ENCODE measurements around the gene RASA3. TPM values are rescaled to one million over a fixed set of nuclear protein-coding genes. Genes with fewer than 3 reads are reported as not detected.
A peak's percentile ranks its signal among the peaks of the same experiment; 100 is the strongest.
"Not testable (repeated sequence)": the region's sequence is repeated elsewhere in the genome, so short reads cannot be mapped to it uniquely, and the experiment has no call there.

The RASA3 gene
- polyA plus RNA-seq, 3 donors, result 9.0 to 32.6 (median 16.6) TPM

DNA sequence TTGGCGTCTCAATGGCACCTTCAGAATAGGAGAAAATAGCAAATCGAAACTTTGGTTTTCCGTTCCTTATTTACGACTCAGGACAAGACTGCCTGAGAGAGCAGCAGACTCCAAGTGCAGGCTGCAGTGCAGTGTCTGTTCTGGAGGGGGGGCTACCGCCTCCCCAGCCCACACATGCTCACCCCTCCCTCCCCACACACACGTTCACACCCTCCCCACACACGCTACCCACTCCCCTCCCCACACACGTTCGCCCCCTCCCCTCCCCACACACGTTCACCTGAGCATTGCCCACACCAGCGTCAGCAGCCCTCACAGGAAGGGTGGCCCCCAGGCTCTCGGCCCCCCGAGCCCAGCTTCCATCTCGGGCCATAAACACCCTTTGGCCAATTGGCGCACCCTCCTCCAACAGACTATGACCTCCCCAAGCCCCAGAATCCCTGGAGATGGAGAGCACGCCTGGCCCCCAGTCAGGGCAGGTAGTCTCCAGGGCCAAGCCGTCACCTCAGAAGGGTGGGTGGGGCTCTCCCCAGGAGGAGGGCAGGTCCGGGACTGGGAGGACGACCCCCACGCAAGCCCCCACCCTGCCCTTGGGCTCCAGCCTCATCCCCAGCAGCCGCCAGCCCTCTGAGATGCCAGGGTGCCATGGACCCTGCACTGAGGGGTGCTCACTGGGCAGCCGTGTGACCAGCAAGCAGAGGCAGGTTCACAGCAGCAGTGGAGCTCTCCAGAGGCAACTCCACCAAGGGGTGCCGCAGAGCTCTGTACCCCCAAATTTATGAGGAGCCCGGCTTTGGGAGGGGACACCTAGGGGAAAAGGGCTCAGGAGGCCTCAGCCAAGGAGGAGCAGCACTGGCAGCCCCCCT, 27.5 kb downstream of the RASA3 start:
- H3K36me3 ChIP-seq (replicated peaks in 1 of 2; ENCODE audit: control insufficient read depth in 1 of 2, insufficient read depth in 2 of 2, low read length in 2 of 2), result peaks cover 14 to 24% of the 10 kb centered on the region in 2 donors
- no peak for DNase-seq
- no peaks in the 10 kb centered on the region for H3K27me3 ChIP-seq (ENCODE audit: control insufficient read depth in 2 of 2, insufficient read depth in 2 of 2, low read length in 2 of 2)
- H2AFZ ChIP-seq (ENCODE audit: insufficient read depth, low read depth, low read length, poor library complexity, severe bottlenecking), result no peak overlapping the region
- WGBS (ENCODE audit: insufficient coverage), result 90% methylated on average over 20 of the region's 24 CpGs
- Mint-ChIP-seq H3K27me3 (ENCODE audit: low read depth in 3 of 3) (peaks cover 0 to 3% (median 0%) of the 10 kb centered on the region in 3 donors), H3K36me3 (peaks cover 22 to 41% of the 10 kb centered on the region in 2 donors), H3K4me1 (peaks cover 20% of the 10 kb centered on the region), H3K27ac (peak overlapping the region in 4 of 7 donors; percentile 19 to 60 (median 48)), H3K9me3 (peaks cover 0 to 4% (median 0%) of the 10 kb centered on the region in 7 donors), H3K4me3 (no peak overlapping the region)
- H4K20me1 ChIP-seq (ENCODE audit: insufficient read depth, low read length), result peaks cover 96% of the 10 kb centered on the region
- TF ChIP-seq, protein P1, sequence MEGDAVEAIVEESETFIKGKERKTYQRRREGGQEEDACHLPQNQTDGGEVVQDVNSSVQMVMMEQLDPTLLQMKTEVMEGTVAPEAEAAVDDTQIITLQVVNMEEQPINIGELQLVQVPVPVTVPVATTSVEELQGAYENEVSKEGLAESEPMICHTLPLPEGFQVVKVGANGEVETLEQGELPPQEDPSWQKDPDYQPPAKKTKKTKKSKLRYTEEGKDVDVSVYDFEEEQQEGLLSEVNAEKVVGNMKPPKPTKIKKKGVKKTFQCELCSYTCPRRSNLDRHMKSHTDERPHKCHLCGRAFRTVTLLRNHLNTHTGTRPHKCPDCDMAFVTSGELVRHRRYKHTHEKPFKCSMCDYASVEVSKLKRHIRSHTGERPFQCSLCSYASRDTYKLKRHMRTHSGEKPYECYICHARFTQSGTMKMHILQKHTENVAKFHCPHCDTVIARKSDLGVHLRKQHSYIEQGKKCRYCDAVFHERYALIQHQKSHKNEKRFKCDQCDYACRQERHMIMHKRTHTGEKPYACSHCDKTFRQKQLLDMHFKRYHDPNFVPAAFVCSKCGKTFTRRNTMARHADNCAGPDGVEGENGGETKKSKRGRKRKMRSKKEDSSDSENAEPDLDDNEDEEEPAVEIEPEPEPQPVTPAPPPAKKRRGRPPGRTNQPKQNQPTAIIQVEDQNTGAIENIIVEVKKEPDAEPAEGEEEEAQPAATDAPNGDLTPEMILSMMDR (IDR thresholded peaks at IDR 0.05), result no peak
- intact Hi-C loops (cut with micrococcal nuclease), result loop anchor here in 1 of 2 donors (5.0 kb wide), 2 partner anchors 68 to 153 kb away; no protein-coding TSS in a partner anchor
- no peak overlapping the region for H3K4me3 ChIP-seq (replicated peaks in 1 of 3; ENCODE audit: low read depth in 2 of 3, low read length in 3 of 3)
- no peak overlapping the region for H3K9ac ChIP-seq (ENCODE audit: insufficient read depth, low read length, poor library complexity, severe bottlenecking)
- no peak overlapping the region for H3K27ac ChIP-seq (ENCODE audit: low read depth in 1 of 2, low read length in 2 of 2)
- H3K4me2 ChIP-seq (replicated peaks; ENCODE audit: extremely low read depth, low read length, poor library complexity, severe bottlenecking), result no peak overlapping the region
- no peaks in the 10 kb centered on the region for H3K9me3 ChIP-seq (replicated peaks in 1 of 2; ENCODE audit: control insufficient read depth in 1 of 2, insufficient read depth in 1 of 2, low read length in 2 of 2)
- peaks cover 92% of the 10 kb centered on the region for H3K79me2 ChIP-seq (ENCODE audit: insufficient read depth, low read length)
- peaks cover 3 to 12% of the 10 kb centered on the region in 2 donors for H3K4me1 ChIP-seq (ENCODE audit: control insufficient read depth in 1 of 2, insufficient read depth in 2 of 2, low read length in 2 of 2)

DNA sequence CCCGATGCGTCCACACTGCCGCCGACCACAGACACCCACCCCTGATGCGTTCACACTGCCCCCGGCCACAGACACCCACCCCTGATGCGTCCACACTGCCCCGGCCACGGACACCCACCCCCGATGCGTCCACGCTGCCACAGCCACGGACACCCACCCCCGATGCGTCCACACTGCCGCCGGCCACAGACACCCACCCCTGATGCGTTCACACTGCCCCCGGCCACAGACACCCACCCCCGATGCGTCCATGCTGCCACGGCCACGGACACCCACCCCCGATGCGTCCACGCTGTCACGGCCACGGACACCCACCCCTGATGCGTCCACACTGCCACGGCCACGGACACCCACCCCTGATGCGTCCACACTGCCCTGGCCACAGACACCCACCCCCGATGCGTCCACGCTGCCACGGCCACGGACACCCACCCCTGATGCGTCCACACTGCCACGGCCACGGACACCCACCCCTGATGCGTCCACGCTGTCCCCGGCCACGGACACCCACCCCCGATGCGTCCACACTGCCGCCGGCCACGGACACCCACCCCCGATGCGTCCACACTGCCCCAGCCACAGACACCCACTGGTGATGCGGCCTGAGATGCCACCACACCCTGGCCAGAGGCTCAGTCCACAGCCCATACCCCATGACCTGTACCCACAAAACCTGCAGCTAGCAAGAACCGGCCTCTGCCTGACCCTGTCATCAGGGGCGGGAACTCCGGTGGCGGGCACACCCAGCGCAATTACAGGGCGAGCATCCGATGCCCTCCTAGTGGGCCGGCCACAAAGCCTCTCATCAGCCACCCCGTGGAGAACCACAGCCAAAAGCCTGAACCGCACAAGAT, 28.4 kb downstream of the RASA3 start:
- Mint-ChIP-seq H3K4me1 (peaks cover 13% of the 10 kb centered on the region), H3K27ac (peak overlapping the region in 6 of 7 donors; percentile 13 to 60 (median 39)), H3K36me3 (peaks cover 16 to 33% of the 10 kb centered on the region in 2 donors), H3K4me3 (no peak overlapping the region), H3K27me3 (ENCODE audit: low read depth in 3 of 3) (no peaks in the 10 kb centered on the region), H3K9me3 (peaks cover 0 to 4% (median 0%) of the 10 kb centered on the region in 7 donors)
- H2AFZ ChIP-seq (ENCODE audit: insufficient read depth, low read depth, low read length, poor library complexity, severe bottlenecking), result no peak overlapping the region
- no peak overlapping the region for H3K4me3 ChIP-seq (replicated peaks in 1 of 3; ENCODE audit: low read depth in 2 of 3, low read length in 3 of 3)
- H3K4me2 ChIP-seq (replicated peaks; ENCODE audit: extremely low read depth, low read length, poor library complexity, severe bottlenecking), result no peak overlapping the region
- no peak overlapping the region for H3K27ac ChIP-seq (ENCODE audit: low read depth in 1 of 2, low read length in 2 of 2)
- DNase-seq, result no peak
- no peaks in the 10 kb centered on the region for H3K9me3 ChIP-seq (replicated peaks in 1 of 2; ENCODE audit: control insufficient read depth in 1 of 2, insufficient read depth in 1 of 2, low read length in 2 of 2)
- peaks cover 86% of the 10 kb centered on the region for H3K79me2 ChIP-seq (ENCODE audit: insufficient read depth, low read length)
- peaks cover 14 to 22% of the 10 kb centered on the region in 2 donors for H3K36me3 ChIP-seq (replicated peaks in 1 of 2; ENCODE audit: control insufficient read depth in 1 of 2, insufficient read depth in 2 of 2, low read length in 2 of 2)
- H3K4me1 ChIP-seq (ENCODE audit: control insufficient read depth in 1 of 2, insufficient read depth in 2 of 2, low read length in 2 of 2), result peaks cover 0 to 8% of the 10 kb centered on the region in 2 donors
- 98% methylated on average over 25 of the region's 62 CpGs for WGBS (ENCODE audit: insufficient coverage)
- TF ChIP-seq, protein P1 (IDR thresholded peaks at IDR 0.05), result no peak
- peaks cover 92% of the 10 kb centered on the region for H4K20me1 ChIP-seq (ENCODE audit: insufficient read depth, low read length)
- intact Hi-C loops (cut with micrococcal nuclease), result loop anchor here in 1 of 2 donors (5.0 kb wide), 2 partner anchors 67 to 152 kb away; no protein-coding TSS in a partner anchor
- H3K9ac ChIP-seq (ENCODE audit: insufficient read depth, low read length, poor library complexity, severe bottlenecking), result no peak overlapping the region
- H3K27me3 ChIP-seq (ENCODE audit: control insufficient read depth in 2 of 2, insufficient read depth in 2 of 2, low read length in 2 of 2), result no peaks in the 10 kb centered on the region

DNA sequence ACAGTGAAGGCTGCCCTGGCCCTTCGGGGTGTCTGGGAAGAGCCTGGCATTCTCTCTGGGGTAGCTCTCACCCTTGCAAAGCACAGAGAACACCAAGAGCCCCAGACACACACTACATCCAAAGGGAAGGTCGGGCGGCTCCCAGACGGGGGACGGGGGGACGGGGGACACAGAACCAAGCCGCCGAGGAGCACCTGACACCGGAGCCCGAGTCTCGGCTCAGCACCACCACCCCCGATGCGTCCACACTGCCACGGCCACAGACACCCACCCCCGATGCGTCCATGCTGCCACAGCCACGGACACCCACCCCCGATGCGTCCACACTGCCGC, 29.2 kb downstream of the RASA3 start:
- not testable (repeated sequence) for H3K9ac ChIP-seq (ENCODE audit: insufficient read depth, low read length, poor library complexity, severe bottlenecking); H2AFZ ChIP-seq (ENCODE audit: insufficient read depth, low read depth, low read length, poor library complexity, severe bottlenecking); H3K4me2 ChIP-seq (replicated peaks; ENCODE audit: extremely low read depth, low read length, poor library complexity, severe bottlenecking); H3K9me3 ChIP-seq (replicated peaks in 1 of 2; ENCODE audit: control insufficient read depth in 1 of 2, insufficient read depth in 1 of 2, low read length in 2 of 2); H3K9me3 Mint-ChIP-seq; H3K4me1 ChIP-seq (ENCODE audit: control insufficient read depth in 1 of 2, insufficient read depth in 2 of 2, low read length in 2 of 2); H3K4me3 Mint-ChIP-seq; H3K27me3 ChIP-seq (ENCODE audit: control insufficient read depth in 2 of 2, insufficient read depth in 2 of 2, low read length in 2 of 2); DNase-seq; H3K4me3 ChIP-seq (replicated peaks in 1 of 3; ENCODE audit: low read depth in 2 of 3, low read length in 3 of 3); H3K27me3 Mint-ChIP-seq (ENCODE audit: low read depth in 3 of 3)
- peaks cover 14% of the 10 kb centered on the region in 2 donors for H3K36me3 ChIP-seq (replicated peaks in 1 of 2; ENCODE audit: control insufficient read depth in 1 of 2, insufficient read depth in 2 of 2, low read length in 2 of 2)
- peaks cover 85% of the 10 kb centered on the region for H3K79me2 ChIP-seq (ENCODE audit: insufficient read depth, low read length)
- Mint-ChIP-seq H3K27ac (peak overlapping the region in 1 of 7 donors; percentile 60), H3K4me1 (peaks cover 15% of the 10 kb centered on the region), H3K36me3 (peaks cover 11 to 28% of the 10 kb centered on the region in 2 donors)
- peak overlapping the region in 1 of 2 donors; percentile 11 for H3K27ac ChIP-seq (ENCODE audit: low read depth in 1 of 2, low read length in 2 of 2)
- intact Hi-C loops (cut with micrococcal nuclease), result loop anchor here in 1 of 2 donors (5.0 kb wide), 2 partner anchors 66 to 151 kb away; no protein-coding TSS in a partner anchor
- WGBS (ENCODE audit: insufficient coverage), result 89% methylated on average over 1 of the region's 20 CpGs
- peaks cover 92% of the 10 kb centered on the region for H4K20me1 ChIP-seq (ENCODE audit: insufficient read depth, low read length)
